HG02938 (cell line): ENCODE measurements around the gene SPATA31A7.
"Not testable (repeated sequence)": the region's sequence is repeated elsewhere in the genome, so short reads cannot be mapped to it uniquely, and the experiment has no call there.

Source experiments
- ATAC-seq: cut with Tn5 transposase; IDR thresholded peaks from one replicate; pipeline ENCODE4 v1.9.1; 2021; ENCODE audit warnings: mild to moderate bottlenecking, moderate library complexity; ENCODE audit not compliant: unreplicated experiment

Gene SPATA31A7

DNA sequence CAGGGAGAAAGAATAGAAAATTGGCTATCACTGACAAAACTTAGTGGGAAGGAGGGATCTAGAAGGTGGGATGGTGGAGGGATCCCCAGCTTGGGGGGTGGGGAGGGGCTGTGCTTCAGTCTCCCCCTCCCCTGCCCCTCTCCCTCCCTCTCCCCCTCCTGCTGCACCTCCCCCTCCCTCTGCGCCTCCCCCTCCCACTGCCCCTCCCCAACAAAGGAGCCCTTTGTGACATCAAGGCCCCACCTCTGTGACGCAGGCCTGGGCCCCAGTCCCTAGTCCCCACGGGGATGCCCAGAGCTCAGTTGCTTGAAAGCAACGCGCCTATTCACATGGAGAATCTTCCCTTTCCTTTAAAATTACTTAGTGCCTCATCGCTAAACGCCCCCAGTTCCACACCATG lies at the start of gene SPATA31A7:
SPATA31A7 (plus strand) TSS at position 301 of the 400 bp plus-strand sequence; CDS start at position 330, 29 bp downstream.
- ATAC-seq = not testable (repeated sequence)

DNA sequence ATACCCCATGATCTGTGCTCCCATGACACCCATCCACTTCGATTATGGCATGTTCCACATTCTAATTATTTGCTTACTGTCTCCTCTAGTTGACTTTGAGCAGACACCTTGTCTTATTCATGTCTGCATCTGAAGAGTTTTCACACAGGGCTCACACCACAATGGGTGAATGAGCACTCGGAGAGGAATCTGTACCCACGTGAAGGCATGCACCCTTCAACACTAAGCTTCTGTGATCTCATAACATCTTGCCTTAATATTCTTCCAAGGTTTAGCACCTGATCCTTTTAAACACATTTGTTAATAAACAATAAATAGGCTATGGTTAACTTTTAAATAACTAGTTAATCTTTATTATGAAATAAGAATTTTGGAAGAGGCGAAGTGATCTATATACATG lies 36.6 kb downstream of the SPATA31A7 start:
- not testable (repeated sequence) for ATAC-seq
